ENCODE results near the gene HSPA5. TPM values are rescaled to one million over a fixed set of nuclear protein-coding genes. Genes with fewer than 3 reads are reported as not detected.

Gene HSPA5
- total RNA-seq, 1 experiment from 2014 or later, result 357 TPM

- TF ChIP-seq ARID4B (CRISPR knock-in tag; IDR thresholded peaks at IDR 0.05; ENCODE audit: borderline replicate concordance) (0 out of 2 replicates have a peak, but pooled peaks have one; percentile 61), ZSCAN18 (CRISPR knock-in tag; IDR thresholded peaks at IDR 0.05) (no peak), FOXP1 (CRISPR knock-in tag; IDR thresholded peaks at IDR 0.05; ENCODE audit: borderline replicate concordance) (no peak), NR2C2 (CRISPR knock-in tag; IDR thresholded peaks at IDR 0.05) (no peak), ERG (CRISPR knock-in tag; IDR thresholded peaks at IDR 0.05) (0 out of 2 replicates have a peak, but pooled peaks have one; percentile 14), TP53 (CRISPR knock-in tag; IDR thresholded peaks at IDR 0.05) (no peak), ZNF263 (CRISPR knock-in tag; IDR thresholded peaks at IDR 0.05; ENCODE audit: low read depth) (no peak), SMAD4 (CRISPR knock-in tag; IDR thresholded peaks at IDR 0.05) (no peak), USF1 (CRISPR knock-in tag; IDR thresholded peaks at IDR 0.05) (0 out of 2 replicates have a peak, but pooled peaks have one; percentile 19), CTCF (IDR thresholded peaks at IDR 0.05) (0 out of 2 replicates have a peak, but pooled peaks have one; percentile 6), ZNF423 (CRISPR knock-in tag; IDR thresholded peaks at IDR 0.05) (no peak), ZNF532 (CRISPR knock-in tag; IDR thresholded peaks at IDR 0.05; ENCODE audit: borderline replicate concordance) (no peak), E2F5 (CRISPR knock-in tag; IDR thresholded peaks at IDR 0.05) (peak; percentile 89), NFATC4 (CRISPR knock-in tag; IDR thresholded peaks at IDR 0.05) (no peak), CBFB (CRISPR knock-in tag; IDR thresholded peaks at IDR 0.05; ENCODE audit: low read depth) (no peak), EMX1 (CRISPR knock-in tag; IDR thresholded peaks at IDR 0.05) (no peak), IRF2 (CRISPR knock-in tag; IDR thresholded peaks at IDR 0.05; ENCODE audit: borderline replicate concordance, low read depth) (no peak), CREB1 (CRISPR knock-in tag; IDR thresholded peaks at IDR 0.05) (no peak), NFE2L1 (CRISPR knock-in tag; IDR thresholded peaks at IDR 0.05) (no peak; the same call in 1 of the 2 replicates), ATF3 (CRISPR knock-in tag; conservative IDR thresholded peaks at IDR 0.05) (no peak), CREM (CRISPR knock-in tag; IDR thresholded peaks at IDR 0.05) (peak; percentile 96), CDX4 (CRISPR knock-in tag; IDR thresholded peaks at IDR 0.05; ENCODE audit: borderline replicate concordance) (no peak)
Measured at GRCh38 chr9:125189361-125190289, 51.5 kb downstream of the HSPA5 start, which contains the start of gene PPP6C (continued).
